Body of pancreas (tissue), 4 donors: ENCODE measurements around the gene CHMP1B. TPM values are rescaled to one million over a fixed set of nuclear protein-coding genes. Genes with fewer than 3 reads are reported as not detected.

Experiments
- ATAC-seq: fragments of 150-250 bp; one replicate; pipeline ENCODE4 v1.9.1; 2016
- DNase-seq, 4 donors: peaks; one replicate each; pipeline ENCODE4 v3.0.0-alpha.2; 2019
- H3K27ac ChIP-seq, 4 donors: fragments of 200-600 bp; sonication (generic); 1 replicate in 3 of 4; 2 replicates in 1 of 4; pipeline versions ENCODE4 v1.5.1 to v1.6.1; 2016 to 2019; ENCODE audit warnings: mild to moderate bottlenecking in 1 of 4, mixed read lengths in 1 of 4, moderate library complexity in 1 of 4
- H3K27me3 ChIP-seq, 2 donors: fragments of 200-600 bp; sonication (generic); one replicate each; pipeline ENCODE4 v1.6.0; 2016; ENCODE audit warnings: mild to moderate bottlenecking in 1 of 2
- H3K36me3 ChIP-seq, 2 donors: fragments of 200-600 bp; sonication (generic); replicated peaks in 1 of 2; 2 replicates each; pipeline ENCODE4 v1.5.1; 2016; ENCODE audit warnings: low read depth in 2 of 2; ENCODE audit not compliant: insufficient read depth in 1 of 2
- H3K4me1 ChIP-seq: fragments of 200-600 bp; sonication (generic); one replicate; pipeline ENCODE4 v1.6.0; 2016
- H3K4me3 ChIP-seq, 2 donors: fragments of 200-600 bp; sonication (generic); 1 replicate in 1 of 2; 2 replicates in 1 of 2; pipeline ENCODE4 v1.5.1; 2016 to 2019
- H3K9me3 ChIP-seq, 3 donors: fragments of 200-600 bp; sonication (generic); 1 replicate in 2 of 3; 2 replicates in 1 of 3; pipeline ENCODE4 v1.5.1; 2016
- POLR2A ChIP-seq, 3 donors: fragments of 450-650 bp; IDR thresholded peaks; one replicate each; pipeline ENCODE4 v1.6.1; 2016; ENCODE audit warnings: antibody characterized with exemption in 3 of 3, mild to moderate bottlenecking in 2 of 3
- WGBS, 2 donors: methylation state at CpG; one replicate each; pipeline ENCODE4 v1.1.5; 2017; 5-methylcytosine and 5-hydroxymethylcytosine counted together
- intact Hi-C: fragments of 100-400 bp; cut with DNase I; formaldehyde crosslinking; loops from one replicate; pipeline ENCODE4 v1.15.1; 2023
- total RNA-seq, 2 donors: library from RNA; depleted of rRNA; stranded (reverse); fragments of >200 nt; gene quantifications; one replicate each; pipeline ENCODE4 v1.1.0, GENCODE V29; 2016
- TF ChIP-seq, protein P1 (sequence below), 7 experiments: fragments of 450-650 bp in 4 of 7; fragments of 200-600 bp in 3 of 7; sonication (generic) in 3 of 7; IDR thresholded peaks; one replicate each; pipeline ENCODE4 v1.5.1; 2016 to 2019; ENCODE audit warnings: antibody characterized with exemption in 7 of 7

The CHMP1B gene
- total RNA-seq, 2 donors from 2014 or later = 23.1 to 27.4 TPM

DNA sequence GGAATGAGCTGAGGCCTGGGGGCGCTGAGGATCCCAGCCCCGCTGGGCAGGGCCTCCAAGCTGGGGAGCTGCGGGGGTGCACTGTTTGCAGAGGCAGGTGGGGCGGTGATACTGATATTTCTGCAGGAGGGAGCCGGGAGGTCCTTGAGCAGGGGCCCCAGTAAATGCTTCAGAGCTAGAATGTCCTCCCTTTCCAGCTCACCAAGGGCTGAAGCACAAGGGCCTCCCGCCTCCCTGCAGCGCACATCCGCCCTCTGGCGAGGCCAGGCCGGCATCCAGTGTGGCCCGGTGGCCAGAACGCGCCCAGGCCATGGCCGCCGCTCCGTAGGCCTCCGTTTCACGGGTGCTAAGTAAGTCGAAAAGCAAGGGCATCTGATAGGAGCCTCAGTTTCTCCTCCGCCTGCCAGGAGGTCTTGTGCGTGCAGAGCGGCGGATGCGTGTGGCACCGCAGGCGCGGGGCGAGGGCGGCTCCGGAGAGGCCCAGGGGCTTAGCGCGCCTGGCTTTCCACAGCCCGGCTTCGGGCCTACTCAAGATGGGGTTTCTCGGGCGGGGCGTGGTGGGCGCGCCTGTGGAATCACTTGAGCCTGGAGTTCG lies 29.5 kb upstream of the CHMP1B start:
- Histone ChIP-seq H3K27ac (no peak overlapping the region), H3K27me3 (peaks cover 0 to 2% of the 10 kb centered on the region in 2 donors), H3K9me3 (no peaks in the 10 kb centered on the region), H3K4me3 (no peak overlapping the region), H3K4me1 (no peaks in the 10 kb centered on the region), H3K36me3 (no peaks in the 10 kb centered on the region)
- intact Hi-C loops = no loop called here
- DNase-seq (no peak), ATAC-seq (no peak)
- TF ChIP-seq, protein P1, sequence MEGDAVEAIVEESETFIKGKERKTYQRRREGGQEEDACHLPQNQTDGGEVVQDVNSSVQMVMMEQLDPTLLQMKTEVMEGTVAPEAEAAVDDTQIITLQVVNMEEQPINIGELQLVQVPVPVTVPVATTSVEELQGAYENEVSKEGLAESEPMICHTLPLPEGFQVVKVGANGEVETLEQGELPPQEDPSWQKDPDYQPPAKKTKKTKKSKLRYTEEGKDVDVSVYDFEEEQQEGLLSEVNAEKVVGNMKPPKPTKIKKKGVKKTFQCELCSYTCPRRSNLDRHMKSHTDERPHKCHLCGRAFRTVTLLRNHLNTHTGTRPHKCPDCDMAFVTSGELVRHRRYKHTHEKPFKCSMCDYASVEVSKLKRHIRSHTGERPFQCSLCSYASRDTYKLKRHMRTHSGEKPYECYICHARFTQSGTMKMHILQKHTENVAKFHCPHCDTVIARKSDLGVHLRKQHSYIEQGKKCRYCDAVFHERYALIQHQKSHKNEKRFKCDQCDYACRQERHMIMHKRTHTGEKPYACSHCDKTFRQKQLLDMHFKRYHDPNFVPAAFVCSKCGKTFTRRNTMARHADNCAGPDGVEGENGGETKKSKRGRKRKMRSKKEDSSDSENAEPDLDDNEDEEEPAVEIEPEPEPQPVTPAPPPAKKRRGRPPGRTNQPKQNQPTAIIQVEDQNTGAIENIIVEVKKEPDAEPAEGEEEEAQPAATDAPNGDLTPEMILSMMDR (IDR thresholded peaks at IDR 0.05) = no peak
- TF ChIP-seq POLR2A (IDR thresholded peaks at IDR 0.05) = no peak
- 92 to 96% methylated on average over 35 to 40 of the region's 40 CpGs for WGBS, 2 donors

DNA sequence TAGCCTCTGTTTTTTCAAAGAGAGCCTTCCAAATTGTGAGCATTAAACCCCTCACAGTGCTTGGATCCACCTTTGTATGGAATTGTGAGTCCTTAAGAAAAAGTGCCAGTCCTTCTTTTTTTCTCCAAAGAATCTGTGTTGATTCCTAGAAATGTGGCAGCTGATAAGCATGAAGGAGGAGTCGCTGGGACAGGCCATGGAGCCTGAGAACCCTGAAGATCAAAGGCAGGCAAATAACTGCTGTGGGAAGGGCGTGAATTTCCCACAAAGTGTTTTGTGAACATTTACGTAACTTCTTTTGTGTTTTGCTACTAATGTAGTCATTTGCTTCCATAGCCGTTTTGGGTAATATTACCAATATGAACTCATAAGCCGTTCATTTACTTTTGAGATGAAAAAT lies 27.7 kb upstream of the CHMP1B start:
- no peaks in the 10 kb centered on the region for H3K36me3 ChIP-seq
- ATAC-seq (no peak), DNase-seq (peak in 2 of 4 donors; percentile 6 to 12)
- H3K27ac ChIP-seq = no peak overlapping the region
- H3K9me3 ChIP-seq = no peaks in the 10 kb centered on the region
- WGBS, 2 donors = 59 to 63% methylated on average over 5 of the region's 5 CpGs
- no peak overlapping the region for H3K4me3 ChIP-seq
- intact Hi-C loops = no loop called here
- no peaks in the 10 kb centered on the region for H3K4me1 ChIP-seq
- TF ChIP-seq, protein P1 (IDR thresholded peaks at IDR 0.05) = no peak
- no peak for TF ChIP-seq POLR2A (IDR thresholded peaks at IDR 0.05)
- peaks cover 0 to 2% of the 10 kb centered on the region in 2 donors for H3K27me3 ChIP-seq

DNA sequence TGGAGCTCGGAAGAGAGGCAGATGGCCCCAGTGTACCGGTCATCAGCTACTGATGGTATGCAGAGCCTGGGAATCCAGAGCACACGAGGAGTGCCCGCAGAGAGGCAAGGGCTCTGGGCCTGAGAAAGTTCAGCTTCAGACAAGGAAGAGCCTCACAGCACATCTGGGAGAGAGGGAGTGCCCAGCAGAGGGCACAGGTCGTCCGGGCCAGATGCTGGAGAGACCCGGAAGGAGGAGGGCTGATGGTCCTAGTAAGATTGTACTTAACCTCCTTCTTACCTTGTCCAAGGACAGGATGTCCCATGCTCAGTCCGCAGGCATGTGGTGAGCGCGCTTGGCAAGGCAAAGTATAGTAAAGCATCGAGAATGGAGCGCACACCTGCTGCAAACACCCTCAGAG lies 24.4 kb upstream of the CHMP1B start:
- H3K4me3 ChIP-seq = no peak overlapping the region
- no peak overlapping the region for H3K27ac ChIP-seq
- no peaks in the 10 kb centered on the region for H3K4me1 ChIP-seq
- TF ChIP-seq, protein P1 (IDR thresholded peaks at IDR 0.05) = no peak
- no peak for TF ChIP-seq POLR2A (IDR thresholded peaks at IDR 0.05)
- no peaks in the 10 kb centered on the region for H3K27me3 ChIP-seq
- H3K9me3 ChIP-seq = no peaks in the 10 kb centered on the region
- DNase-seq = no peak
- WGBS, 2 donors = 89 to 91% methylated on average over 10 to 11 of the region's 12 CpGs
- no peak for ATAC-seq
- intact Hi-C loops = no loop called here
- H3K36me3 ChIP-seq = no peaks in the 10 kb centered on the region

DNA sequence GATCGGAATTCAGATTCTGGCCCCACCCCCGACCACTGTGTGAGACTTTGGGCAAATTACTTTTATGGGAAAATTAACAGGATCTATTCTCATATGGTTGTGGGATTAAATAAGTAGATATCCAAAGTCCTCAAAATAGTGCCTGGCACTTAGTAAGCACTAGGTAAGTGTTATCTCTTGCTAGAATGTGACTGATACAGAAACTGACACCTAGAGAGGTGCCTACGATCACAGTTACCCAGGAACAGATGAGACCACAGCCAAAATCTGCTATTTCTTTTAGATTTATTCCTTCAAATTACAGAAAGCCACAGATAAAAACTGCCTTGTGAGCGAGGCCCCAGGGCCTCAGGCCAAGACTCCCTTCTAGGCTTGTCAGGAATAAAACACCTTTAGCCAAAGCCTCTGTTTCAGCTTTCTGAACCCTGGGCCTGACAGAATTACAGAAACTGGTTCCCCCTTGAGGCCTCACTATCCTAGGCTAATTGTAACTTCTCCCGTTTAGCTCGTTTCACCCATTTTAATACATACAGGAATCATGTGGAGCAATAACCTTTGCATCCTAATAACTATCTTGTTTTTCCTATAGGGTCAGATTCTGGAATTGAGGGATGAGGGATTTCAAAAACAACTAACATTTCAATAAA lies 22.3 kb upstream of the CHMP1B start:
- no peaks in the 10 kb centered on the region for H3K27me3 ChIP-seq
- H3K4me1 ChIP-seq = no peaks in the 10 kb centered on the region
- H3K4me3 ChIP-seq = no peak overlapping the region
- no peaks in the 10 kb centered on the region for H3K9me3 ChIP-seq
- no peaks in the 10 kb centered on the region for H3K36me3 ChIP-seq
- DNase-seq (no peak), ATAC-seq (no peak)
- WGBS, 2 donors = 73 to 80% methylated on average over 6 of the region's 6 CpGs
- H3K27ac ChIP-seq = no peak overlapping the region
- intact Hi-C loops = no loop called here
- TF ChIP-seq, protein P1 (IDR thresholded peaks at IDR 0.05) = no peak
- TF ChIP-seq POLR2A (IDR thresholded peaks at IDR 0.05) = no peak

DNA sequence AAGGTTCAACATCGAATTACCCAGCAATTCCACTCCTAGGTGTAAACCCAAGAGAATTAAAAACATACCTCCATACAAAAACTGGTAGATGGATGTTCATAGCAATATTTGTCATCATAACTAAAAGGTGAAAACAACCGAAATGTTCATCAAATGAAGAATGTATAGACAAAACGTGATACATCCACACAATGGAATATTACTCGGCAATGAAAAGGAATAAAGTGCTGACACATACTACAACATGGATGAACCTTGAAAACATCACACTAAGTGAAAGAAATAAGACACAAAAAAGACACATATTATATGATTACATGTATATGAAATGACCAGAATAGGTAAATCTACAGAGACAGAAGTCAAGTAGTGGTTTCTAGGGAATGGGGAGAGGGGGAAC lies 20.6 kb upstream of the CHMP1B start:
- H3K36me3 ChIP-seq = no peaks in the 10 kb centered on the region
- no peaks in the 10 kb centered on the region for H3K9me3 ChIP-seq
- 85 to 86% methylated on average over 4 of the region's 4 CpGs for WGBS, 2 donors
- H3K27me3 ChIP-seq = no peaks in the 10 kb centered on the region
- H3K4me3 ChIP-seq = no peak overlapping the region
- no peak for TF ChIP-seq POLR2A (IDR thresholded peaks at IDR 0.05)
- TF ChIP-seq, protein P1 (IDR thresholded peaks at IDR 0.05) = no peak
- intact Hi-C loops = no loop called here
- no peak overlapping the region for H3K27ac ChIP-seq
- DNase-seq (no peak), ATAC-seq (no peak)
- H3K4me1 ChIP-seq = no peaks in the 10 kb centered on the region
